GM19193 (cell line): Measurements from ENCODE around the gene CST7.

Source experiments
- POLR2A ChIP-seq: IDR thresholded peaks from 4 replicates; pipeline ENCODE4 v1.6.1; 2011; ENCODE audit not compliant: insufficient read depth, insufficient read length; ENCODE audit errors: extremely low read depth

CST7 gene

GRCh38 chr20:24917797-24918578 lies 31.1 kb upstream of the CST7 start:
- TF ChIP-seq POLR2A = no peak

GRCh38 chr20:24918579-24919566 lies 30.2 kb upstream of the CST7 start:
- TF ChIP-seq POLR2A = no peak

GRCh38 chr20:24933266-24933908 lies 15.7 kb upstream of the CST7 start:
- no peak for TF ChIP-seq POLR2A

- no peak for TF ChIP-seq POLR2A
Measured at GRCh38 chr20:24934101-24934661, 14.9 kb upstream of the CST7 start.

GRCh38 chr20:24934716-24935115 lies 14.4 kb upstream of the CST7 start:
- no peak for TF ChIP-seq POLR2A

- no peak for TF ChIP-seq POLR2A
Measured at GRCh38 chr20:24935140-24935539, 13.9 kb upstream of the CST7 start.

- no peak for TF ChIP-seq POLR2A
Measured at GRCh38 chr20:24935766-24936525, 13.1 kb upstream of the CST7 start.

GRCh38 chr20:24936526-24937407 lies 12.3 kb upstream of the CST7 start:
- no peak for TF ChIP-seq POLR2A

- no peak for TF ChIP-seq POLR2A
Measured at GRCh38 chr20:24937579-24937978, 11.5 kb upstream of the CST7 start.

- no peak for TF ChIP-seq POLR2A
Measured at GRCh38 chr20:24938498-24938897, 10.6 kb upstream of the CST7 start.

- TF ChIP-seq POLR2A = no peak
Measured at GRCh38 chr20:24939036-24939435, 10.0 kb upstream of the CST7 start.

GRCh38 chr20:24942679-24943078 lies 6.4 kb upstream of the CST7 start:
- TF ChIP-seq POLR2A = no peak

GRCh38 chr20:24943196-24943595 lies 5.9 kb upstream of the CST7 start:
- no peak for TF ChIP-seq POLR2A
